GM21447 (cell line): ENCODE results near the gene DMRTC2.
"Not testable (repeated sequence)": the region's sequence is repeated elsewhere in the genome, so short reads cannot be mapped to it uniquely, and the experiment has no call there.

Source experiments
- ATAC-seq: cut with Tn5 transposase; IDR thresholded peaks from one replicate; pipeline ENCODE4 v1.9.1; 2021; ENCODE audit not compliant: unreplicated experiment

The DMRTC2 gene

GRCh38 chr19:41869374-41869955 is 24.6 kb downstream of the DMRTC2 start:
- ATAC-seq = no peak

GRCh38 chr19:41870401-41870873 is 25.6 kb downstream of the DMRTC2 start:
- ATAC-seq = no peak

DNA sequence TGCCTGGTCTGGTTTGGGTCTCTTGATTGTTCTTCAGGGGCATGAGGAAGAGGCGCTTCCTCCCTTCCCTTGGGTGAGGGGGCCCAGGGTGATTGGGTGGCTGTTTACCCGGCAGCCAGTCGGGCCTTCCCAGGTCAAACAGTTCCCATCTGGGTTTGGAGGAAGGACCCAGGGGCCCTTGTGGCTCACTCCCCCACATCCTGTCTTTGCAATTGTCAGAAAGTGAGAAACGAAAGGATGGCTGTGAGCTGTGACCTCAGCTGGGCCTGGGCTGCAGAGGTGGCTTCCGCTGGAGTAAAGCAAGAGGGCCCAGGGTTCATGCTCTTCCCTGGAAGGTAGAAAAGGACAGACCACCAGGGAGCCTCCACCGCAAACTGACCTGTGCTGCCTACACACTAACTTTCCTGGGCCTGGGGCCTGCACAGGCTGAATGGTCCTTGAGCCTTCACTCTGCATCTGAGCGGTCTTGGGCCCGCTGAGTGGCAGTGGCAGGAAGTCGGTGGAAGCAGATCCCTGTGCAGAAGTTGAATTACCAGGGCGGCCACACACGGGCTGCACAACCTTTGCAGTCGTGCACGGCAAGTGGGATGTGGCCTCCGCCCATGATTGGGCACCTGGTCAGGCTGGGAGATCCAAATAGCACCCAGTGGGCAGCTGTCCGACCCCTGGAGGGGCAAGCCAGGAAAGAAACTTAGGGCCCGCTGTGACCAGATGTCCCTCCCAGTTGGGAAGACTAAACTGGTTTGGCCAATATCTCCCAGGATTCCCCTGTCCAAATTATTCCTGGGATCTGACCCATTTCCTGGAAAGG is 26.9 kb downstream of the DMRTC2 start:
- ATAC-seq = peak; percentile 54

GRCh38 chr19:41872384-41872774 is 27.5 kb downstream of the DMRTC2 start:
- ATAC-seq = no peak

DNA sequence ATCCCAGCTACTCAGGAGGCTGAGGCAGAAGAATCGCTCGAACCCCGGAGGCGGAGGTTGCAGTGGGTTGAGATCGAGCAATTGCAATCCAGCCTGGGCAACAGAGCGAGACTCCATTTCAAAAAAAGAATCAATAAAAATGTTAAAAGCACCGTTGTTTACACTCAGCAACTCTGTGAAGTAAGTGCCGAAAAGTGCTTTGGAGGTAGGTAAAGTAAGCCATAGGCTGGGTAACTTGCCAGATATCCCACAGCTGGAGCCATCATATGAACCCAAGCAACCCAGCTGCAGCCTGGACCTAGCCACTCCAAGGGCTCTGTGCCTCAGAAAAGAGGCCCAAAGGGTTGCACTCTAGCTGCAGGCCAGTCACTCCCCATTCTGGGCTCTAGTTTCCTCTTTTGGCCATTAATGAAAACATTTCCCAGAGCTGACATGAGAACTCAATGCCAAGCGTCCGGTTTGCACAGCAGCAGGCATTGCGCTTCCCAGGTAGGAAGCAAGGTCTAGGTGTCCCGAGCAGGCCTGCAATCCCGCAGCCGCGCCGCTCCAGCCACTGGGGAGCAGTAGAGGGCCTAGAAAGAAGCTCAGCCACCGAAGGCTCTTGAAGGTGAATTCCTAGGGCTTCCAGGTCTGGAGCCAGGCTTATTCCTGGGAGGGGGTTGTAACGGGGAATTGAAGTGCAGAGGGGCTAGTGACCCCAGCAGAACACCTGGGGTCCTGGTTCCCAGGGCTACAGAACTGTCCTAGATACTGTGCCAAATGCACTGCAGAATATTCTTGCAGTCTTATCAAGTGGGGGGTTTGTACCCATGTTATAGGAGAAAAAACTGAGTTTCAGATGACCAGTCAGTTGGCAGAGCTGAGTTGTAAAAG is 28.2 kb downstream of the DMRTC2 start:
- ATAC-seq = no peak

DNA sequence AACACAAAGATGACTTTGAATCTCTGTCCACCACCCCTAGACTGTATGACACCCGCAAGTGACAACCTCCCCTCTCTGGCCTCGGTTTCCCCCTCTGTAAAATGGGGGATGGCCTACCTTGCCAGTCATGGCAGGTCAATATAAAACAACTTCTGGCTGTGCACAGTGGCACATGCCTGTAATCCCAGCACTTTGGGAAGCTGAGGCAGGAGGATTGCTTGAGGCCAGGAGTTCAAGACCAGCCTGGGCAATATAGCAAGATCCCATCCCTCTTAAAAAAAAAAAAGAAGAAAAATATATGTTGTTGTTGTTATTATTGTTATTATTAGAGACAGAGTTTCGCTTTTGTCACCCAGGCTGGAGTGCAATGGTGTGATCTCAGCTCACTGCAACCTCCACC is 31.1 kb downstream of the DMRTC2 start:
- ATAC-seq = not testable (repeated sequence)

DNA sequence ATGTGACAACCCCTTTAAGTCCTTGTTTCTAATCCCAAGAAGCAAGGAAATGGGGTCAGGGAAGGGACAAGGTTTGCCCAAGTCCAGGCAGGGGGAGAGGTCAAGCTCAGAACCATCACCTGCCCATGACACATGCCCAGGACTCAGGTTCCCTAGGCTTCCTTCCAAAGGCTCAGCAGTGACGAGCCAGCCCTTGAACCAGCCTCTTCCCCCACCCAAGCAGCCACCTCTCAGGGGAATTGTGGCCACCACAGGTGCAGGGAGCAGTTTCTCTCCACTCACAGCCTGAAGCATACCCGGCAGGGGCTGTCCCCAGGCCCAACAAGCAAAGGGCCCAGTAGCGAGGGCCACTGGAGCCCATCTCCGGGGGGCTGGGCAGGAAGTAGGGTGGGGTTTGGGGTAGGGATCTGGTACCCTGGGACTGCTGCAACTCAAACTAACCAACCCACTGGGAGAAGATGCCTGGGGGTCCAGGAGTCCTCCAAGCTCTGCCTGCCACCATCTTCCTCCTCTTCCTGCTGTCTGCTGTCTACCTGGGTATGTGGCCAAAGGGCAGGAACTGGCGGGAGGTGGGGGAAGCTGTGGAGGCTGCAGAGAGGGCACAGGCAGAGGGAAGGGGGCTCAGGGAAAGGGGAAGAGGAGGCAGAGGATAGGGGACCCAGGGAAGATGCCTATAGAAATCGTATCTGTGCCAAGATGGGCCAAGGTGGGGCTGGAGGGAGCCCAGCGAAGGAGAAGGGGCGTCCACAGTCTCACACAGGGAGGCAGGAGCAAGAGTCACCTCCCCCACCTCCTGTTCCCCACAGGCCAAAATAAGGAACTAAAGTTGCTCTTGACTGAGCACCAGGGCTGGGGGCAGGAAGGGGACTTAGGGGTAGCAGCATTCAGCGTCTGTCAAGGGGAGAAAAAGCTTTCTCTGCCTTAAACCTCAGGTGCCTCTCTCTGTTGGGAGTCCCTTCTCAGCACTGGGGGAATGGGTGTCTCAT is 32.3 kb downstream of the DMRTC2 start, which contains the start of gene CD79A:
Gene CD79A, plus strand, starts transcription at position 433 of the 986 bp plus-strand sequence. Its CDS starts 26 bp downstream, at position 459.
- peak; percentile 75 for ATAC-seq

DNA sequence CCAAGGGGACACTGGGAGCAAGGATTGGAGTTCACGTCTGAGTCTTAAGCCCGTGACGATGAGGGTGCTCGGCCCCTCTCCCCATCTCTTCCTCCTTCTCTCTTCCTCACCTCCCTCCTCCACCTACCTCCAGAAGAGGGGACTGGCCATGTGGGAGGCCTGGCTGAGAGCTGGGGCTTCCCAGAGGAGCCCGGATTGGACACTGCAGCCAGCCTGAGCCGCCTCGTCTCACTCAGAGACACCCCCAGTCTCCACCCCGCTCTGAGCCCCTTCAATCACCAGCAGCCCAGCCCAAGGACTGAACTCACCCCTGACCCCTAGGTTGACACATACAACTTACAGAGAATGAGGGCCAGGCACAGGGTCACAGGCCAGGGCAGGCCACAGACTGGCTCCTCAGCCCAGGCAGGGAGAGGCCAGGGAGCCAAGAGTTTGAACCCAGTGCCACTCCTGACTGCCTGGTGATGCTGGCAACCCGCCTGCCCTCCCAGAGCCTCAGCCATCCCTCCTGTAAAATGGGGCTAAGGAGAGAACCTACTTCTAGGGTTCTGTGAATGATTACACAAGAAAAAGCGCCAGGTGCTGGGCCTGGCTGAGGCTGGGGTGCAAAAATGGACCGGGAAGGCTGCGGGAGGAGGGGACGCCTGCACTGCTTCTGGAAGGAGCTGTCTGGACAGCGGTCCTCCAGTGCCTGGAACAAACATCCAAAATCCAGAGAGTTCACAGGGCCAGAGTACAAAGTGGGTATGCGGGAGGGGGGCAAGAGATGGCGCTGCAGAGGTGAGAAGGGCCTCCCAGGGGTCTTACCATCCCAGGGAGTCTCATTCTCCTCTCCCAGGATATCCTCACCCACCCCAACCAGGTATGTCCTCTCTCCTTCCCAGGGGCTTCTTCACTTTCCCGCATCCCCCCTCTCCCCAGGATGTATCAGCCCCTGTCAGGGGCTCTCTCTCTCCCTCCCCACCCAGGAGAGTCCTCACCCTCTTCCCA is 33.4 kb downstream of the DMRTC2 start:
- ATAC-seq = no peak

- ATAC-seq = no peak
Observed at GRCh38 chr19:41879080-41879479, 34.2 kb downstream of the DMRTC2 start.

DNA sequence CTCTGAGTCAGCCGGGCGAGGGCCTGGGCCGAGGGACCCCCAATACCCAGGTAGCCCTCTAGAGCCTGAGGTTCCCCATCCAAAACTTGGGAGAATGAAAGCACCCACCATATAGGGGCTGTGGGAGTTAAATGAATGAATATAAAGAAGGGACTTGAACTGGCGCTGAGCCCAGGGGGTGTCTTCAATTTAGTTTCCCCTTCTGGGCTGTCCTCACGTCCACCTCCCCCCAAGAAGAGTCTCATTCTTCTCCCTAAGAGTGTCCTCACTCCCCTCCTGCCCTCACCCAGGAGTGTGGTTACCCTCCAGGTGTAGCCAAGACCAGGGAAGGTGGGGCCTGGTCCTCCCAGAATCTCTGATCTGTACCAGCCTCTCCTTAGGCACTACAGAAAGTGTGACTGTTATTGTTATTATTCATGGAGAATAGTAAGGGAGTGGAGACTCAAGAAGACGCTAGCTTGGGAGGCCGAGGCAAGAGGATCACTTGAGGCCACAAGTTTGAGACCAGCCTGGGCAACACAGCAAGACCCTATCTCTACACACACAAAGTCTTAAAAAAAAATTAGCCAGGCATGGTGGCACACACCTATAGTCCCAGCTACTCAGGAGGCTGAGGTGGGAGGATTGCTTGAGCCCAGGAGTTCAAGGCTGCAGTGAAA is 35.0 kb downstream of the DMRTC2 start:
- no peak for ATAC-seq

DNA sequence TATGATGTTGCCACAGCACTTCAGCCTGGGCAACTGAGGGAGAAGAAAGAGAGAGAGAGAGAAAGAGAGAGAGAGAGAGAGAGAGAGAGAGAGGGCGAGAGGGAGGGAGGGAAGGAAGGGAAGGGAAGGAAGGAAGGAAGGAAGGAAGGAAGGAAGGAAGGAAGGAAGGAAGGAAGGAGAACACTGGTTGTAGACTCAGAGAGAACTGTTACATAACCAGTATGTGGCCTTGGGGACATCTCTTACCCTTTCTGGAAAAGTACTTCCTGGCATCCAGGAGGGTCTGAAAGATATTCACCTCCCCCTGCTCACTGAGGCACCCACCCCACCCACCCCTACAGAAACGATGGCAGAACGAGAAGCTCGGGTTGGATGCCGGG is 35.5 kb downstream of the DMRTC2 start:
- no peak for ATAC-seq

DNA sequence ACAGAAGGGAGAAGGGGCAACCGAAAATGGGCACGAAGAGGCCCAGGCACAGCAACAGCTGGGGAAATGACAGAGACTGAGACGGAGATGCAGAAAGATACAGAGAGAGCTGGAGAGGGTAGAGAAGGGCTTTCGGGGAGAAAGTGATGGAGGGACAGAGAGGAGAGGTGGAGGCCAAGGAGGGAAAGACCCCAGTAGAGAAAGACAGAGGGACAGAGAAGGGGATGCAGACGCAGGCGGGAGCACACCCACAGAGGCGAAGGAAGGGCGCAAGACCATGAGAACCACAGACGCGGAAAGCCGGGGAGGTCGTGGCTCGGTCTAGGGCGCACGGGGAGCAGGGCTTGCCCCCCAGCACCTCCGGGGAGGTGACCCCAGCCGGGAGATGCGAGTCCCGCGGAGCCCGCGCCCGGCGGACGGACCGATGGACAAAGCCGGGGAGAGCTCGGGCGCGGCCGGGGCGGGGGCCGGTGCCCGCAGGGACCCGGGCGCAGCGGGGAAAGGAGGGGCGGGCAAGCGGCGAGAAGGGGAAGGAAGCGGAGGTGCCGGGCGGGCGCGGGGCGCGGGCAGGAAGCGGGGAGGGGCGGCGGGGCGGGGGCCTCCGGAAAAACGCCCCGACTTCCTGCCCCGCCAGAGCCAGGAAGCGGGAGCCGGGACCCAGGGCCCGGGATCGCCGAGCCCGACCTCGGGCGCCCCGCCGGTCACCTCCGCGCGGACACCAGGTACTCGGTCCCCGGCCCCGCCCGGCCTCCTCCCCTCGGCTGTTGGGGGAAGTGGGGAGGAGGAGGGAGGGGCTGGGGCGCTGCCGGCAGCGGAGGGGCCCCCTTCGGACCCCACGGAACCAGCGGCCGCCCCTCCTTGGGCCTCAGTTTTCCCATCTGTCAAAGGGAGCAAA is 38.0 kb downstream of the DMRTC2 start, which contains the start of gene ARHGEF1:
Gene ARHGEF1, plus strand, starts transcription at position 617 of the 895 bp plus-strand sequence. CDS start 4,899 bp downstream, outside the sequence.
- ATAC-seq = no peak

DNA sequence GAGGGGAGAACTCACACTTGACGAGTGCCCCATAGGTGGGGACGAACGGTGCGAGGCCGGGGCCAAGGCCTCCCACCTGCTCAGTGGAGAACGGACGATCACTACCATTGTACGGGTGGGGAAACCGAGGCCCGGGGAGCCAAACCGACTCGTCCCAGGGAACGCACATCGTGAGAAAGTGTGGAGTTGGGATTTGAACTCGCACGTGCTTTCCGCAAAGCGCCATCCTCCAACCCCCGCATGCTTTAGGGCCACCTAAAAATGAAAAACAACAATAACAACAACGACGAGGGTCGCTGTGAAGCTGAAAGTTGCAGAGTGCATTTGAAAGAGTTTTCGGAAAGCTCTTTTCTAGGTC is 38.6 kb downstream of the DMRTC2 start:
- no peak for ATAC-seq

- peak; percentile 65 for ATAC-seq
Observed at GRCh38 chr19:41883821-41884733, 39.2 kb downstream of the DMRTC2 start.

GRCh38 chr19:41886761-41887710 is 42.2 kb downstream of the DMRTC2 start:
- ATAC-seq = no peak
